Keratinocyte (primary cell): Measurements from ENCODE around the gene OR2L3. TPM values are rescaled to one million over a fixed set of nuclear protein-coding genes. Genes with fewer than 3 reads are reported as not detected.

ENCODE experiments used
- DNase-seq: peaks from one replicate; pipeline ENCODE4 v3.0.0-alpha.2; 2011; ENCODE audit warnings: low read depth, missing footprints, low spot score
- FAIRE-seq: peaks from 2 replicates; lab custom pipeline; 2011; peaks lifted over from hg19 to GRCh38; lab: Jason Lieb, UNC
- H2AFZ ChIP-seq: 2 replicates; pipeline ENCODE4 v1.6.0; 2012; ENCODE audit warnings: low read length, control low read depth, inconsistent platforms; ENCODE audit not compliant: control insufficient read depth
- H3K27ac ChIP-seq: 2 replicates; pipeline ENCODE4 v1.5.1; 2011; ENCODE audit warnings: low read length; ENCODE audit not compliant: control insufficient read depth, insufficient read depth
- H3K27me3 ChIP-seq: 3 replicates; pipeline ENCODE4 v1.6.0; 2011; ENCODE audit warnings: low read length; ENCODE audit not compliant: control insufficient read depth, insufficient read depth; ENCODE audit errors: extremely low read depth
- H3K36me3 ChIP-seq, 2 experiments: 2 replicates in 1 of 2; 3 replicates in 1 of 2; pipeline ENCODE4 v1.5.1; 2011; ENCODE audit warnings: low read length in 2 of 2, mild to moderate bottlenecking in 1 of 2; ENCODE audit not compliant: control insufficient read depth in 2 of 2, insufficient read depth in 2 of 2; ENCODE audit errors: extremely low read depth in 1 of 2
- H3K4me1 ChIP-seq: 3 replicates; pipeline ENCODE4 v1.5.1; 2011; ENCODE audit warnings: low read length; ENCODE audit not compliant: control insufficient read depth, insufficient read depth; ENCODE audit errors: extremely low read depth
- H3K4me2 ChIP-seq: 3 replicates; pipeline ENCODE4 v1.6.0; 2011; ENCODE audit warnings: low read depth, low read length; ENCODE audit not compliant: control insufficient read depth, insufficient read depth; ENCODE audit errors: extremely low read depth
- H3K4me3 ChIP-seq, 3 experiments: fragments of 200-600 bp in 1 of 3; sonication (generic) in 1 of 3; 2 replicates in 2 of 3; 3 replicates in 1 of 3; pipeline ENCODE4 v1.5.1; 2011 to 2016; ENCODE audit warnings: low read length in 3 of 3, mild to moderate bottlenecking in 3 of 3, control low read depth in 2 of 3, inconsistent platforms in 1 of 3, low read depth in 1 of 3, mixed read lengths in 1 of 3, mixed run types in 1 of 3, moderate library complexity in 1 of 3; ENCODE audit not compliant: control insufficient read depth in 2 of 3, insufficient read depth in 2 of 3; ENCODE audit errors: extremely low read depth in 1 of 3
- H3K79me2 ChIP-seq: 2 replicates; pipeline ENCODE4 v1.6.0; 2012; ENCODE audit warnings: low read length; ENCODE audit not compliant: control insufficient read depth, insufficient read depth
- H3K9ac ChIP-seq: 3 replicates; pipeline ENCODE4 v1.6.0; 2011; ENCODE audit warnings: low read length; ENCODE audit not compliant: control insufficient read depth, insufficient read depth; ENCODE audit errors: extremely low read depth
- H3K9me1 ChIP-seq: 3 replicates; pipeline ENCODE4 v1.6.0; 2011; ENCODE audit warnings: low read length; ENCODE audit not compliant: control insufficient read depth, insufficient read depth; ENCODE audit errors: extremely low read depth
- H3K9me3 ChIP-seq: 2 replicates; pipeline ENCODE4 v1.5.1; 2012; ENCODE audit warnings: low read depth, low read length; ENCODE audit not compliant: control insufficient read depth
- H4K20me1 ChIP-seq: 3 replicates; pipeline ENCODE4 v1.6.0; 2011; ENCODE audit warnings: low read length; ENCODE audit not compliant: control insufficient read depth, insufficient read depth; ENCODE audit errors: extremely low read depth
- CTCF ChIP-seq, 3 experiments: IDR thresholded peaks in 1 of 3; conservative IDR thresholded peaks in 1 of 3; optimal IDR thresholded peaks in 1 of 3; 2 replicates in 2 of 3; 3 replicates in 1 of 3; pipeline versions ENCODE3 to v1.5.1; 2011; ENCODE audit warnings: low read length in 3 of 3, mild to moderate bottlenecking in 3 of 3, moderate library complexity in 2 of 3, control low read depth in 1 of 3, inconsistent platforms in 1 of 3; ENCODE audit not compliant: insufficient read depth in 2 of 3; ENCODE audit errors: extremely low read depth in 1 of 3
- EZH2 ChIP-seq: IDR thresholded peaks from one replicate; pipeline ENCODE4 v1.6.1; 2012; ENCODE audit warnings: inconsistent platforms, mild to moderate bottlenecking, low read length, moderate library complexity
- dilution Hi-C: fragments of 300-500 bp; cut with MboI; formaldehyde crosslinking; loops from one replicate; pipeline ENCODE4 v1.7.0; 2020; ENCODE audit warnings: low sequenced_read_pairs; ENCODE audit not compliant: extremely low pct_ligation_motif_present
- polyA plus RNA-seq, 5 experiments: library from polyadenylated mRNA; depleted of rRNA in 3 of 5; stranded (reverse) in 3 of 5; stranded (forward) in 1 of 5; unstranded in 1 of 5; fragments of >200 nt; gene quantifications; 1 replicate in 1 of 5; 2 replicates in 3 of 5; 3 replicates in 1 of 5; pipeline versions ENCODE4 v1.2.1 to v1.2.3, GENCODE V29; 2011 to 2012; ENCODE audit warnings: missing spikeins in 2 of 5, low read depth in 1 of 5, low replicate concordance in 1 of 5

OR2L3 gene
- polyA plus RNA-seq, 1 donor (not counting 4 experiments of a cell fraction or from before 2014, with no cell fraction given): not detected

DNA sequence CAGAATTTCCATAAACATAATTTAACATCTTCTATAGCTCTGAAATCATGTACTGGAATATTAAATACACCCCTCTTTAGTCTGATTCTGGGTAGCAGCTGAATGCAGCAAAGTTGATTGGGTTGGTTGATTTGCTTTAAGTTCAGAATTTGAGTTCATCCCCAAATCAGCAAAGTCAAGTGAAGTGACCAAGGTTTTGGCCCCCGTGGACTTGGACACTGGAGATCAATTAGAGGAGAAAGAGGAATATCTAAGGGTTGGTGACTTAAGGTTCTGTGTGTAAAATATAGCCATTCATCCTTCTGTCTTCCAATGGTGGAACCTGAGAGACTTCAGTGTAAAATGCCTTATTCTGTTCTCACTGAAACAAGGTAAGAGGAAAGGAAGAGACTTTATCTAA, 48.2 kb downstream of the OR2L3 start, which contains the start of gene OR2L13:
Gene OR2L13 (plus strand): TSS at position 301 of the 400 bp plus-strand sequence. CDS start 4,192 bp downstream, outside the sequence.
- no peak within 1 kb of the TSS for H3K9ac ChIP-seq
- DNase-seq (no peak), FAIRE-seq (no peak)
- TF ChIP-seq CTCF (optimal IDR thresholded peaks at IDR 0.05 in 1 of 3, IDR thresholded peaks at IDR 0.05 in 1 of 3, conservative IDR thresholded peaks at IDR 0.05 in 1 of 3; ENCODE audit: extremely low read depth in 1 of 3, insufficient read depth in 2 of 3, low read length in 3 of 3): no peak
- H3K36me3 ChIP-seq: no peaks in the 10 kb centered on the region
- no peaks in the 10 kb centered on the region for H3K9me1 ChIP-seq
- no peaks in the 10 kb centered on the region for H3K27me3 ChIP-seq
- H3K9me3 ChIP-seq: peaks cover 4% of the 10 kb centered on the region
- no peaks in the 10 kb centered on the region for H4K20me1 ChIP-seq
- no peak within 1 kb of the TSS for H2AFZ ChIP-seq
- H3K4me1 ChIP-seq: no peaks in the 10 kb centered on the region
- H3K4me3 ChIP-seq: no peak within 1 kb of the TSS
- no peak within 1 kb of the TSS for H3K27ac ChIP-seq
- no peak within 1 kb of the TSS for H3K4me2 ChIP-seq
- H3K79me2 ChIP-seq: no peaks in the 10 kb centered on the region
- dilution Hi-C loops: no loop called here

DNA sequence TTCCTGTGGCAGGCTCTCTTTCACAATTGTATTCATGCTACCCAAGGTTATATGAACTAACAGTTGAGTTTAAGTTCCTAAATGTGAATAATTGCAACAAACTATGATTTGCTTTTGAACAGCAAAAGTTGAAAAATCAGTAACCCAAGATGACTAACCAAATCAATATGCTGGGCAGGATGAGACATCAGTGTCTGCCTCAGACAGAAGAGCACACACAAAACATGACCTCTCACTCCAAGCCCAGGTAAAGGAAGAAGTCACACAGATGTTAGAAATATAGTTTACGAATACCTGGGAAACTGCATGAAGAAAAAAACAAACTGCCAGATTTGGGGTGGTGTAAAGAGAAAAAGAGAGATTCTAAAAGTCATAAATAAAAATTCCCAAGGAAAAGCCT, 51.9 kb downstream of the OR2L3 start:
- no peaks in the 10 kb centered on the region for H3K27me3 ChIP-seq
- FAIRE-seq (no peak), DNase-seq (no peak)
- H2AFZ ChIP-seq: no peak overlapping the region
- no peaks in the 10 kb centered on the region for H3K4me1 ChIP-seq
- dilution Hi-C loops: no loop called here
- no peak overlapping the region for H3K4me2 ChIP-seq
- no peaks in the 10 kb centered on the region for H3K79me2 ChIP-seq
- H3K9me3 ChIP-seq: peaks cover 4% of the 10 kb centered on the region
- H4K20me1 ChIP-seq: no peaks in the 10 kb centered on the region
- H3K27ac ChIP-seq: no peak overlapping the region
- H3K9me1 ChIP-seq: no peaks in the 10 kb centered on the region
- H3K4me3 ChIP-seq: no peak overlapping the region
- H3K9ac ChIP-seq: no peak overlapping the region
- H3K36me3 ChIP-seq: no peaks in the 10 kb centered on the region
- TF ChIP-seq CTCF (optimal IDR thresholded peaks at IDR 0.05 in 1 of 3, IDR thresholded peaks at IDR 0.05 in 1 of 3, conservative IDR thresholded peaks at IDR 0.05 in 1 of 3; ENCODE audit: extremely low read depth in 1 of 3, insufficient read depth in 2 of 3, low read length in 3 of 3): no peak
- no peak for TF ChIP-seq EZH2
